Measurements from ENCODE around the gene THBS4.

Gene THBS4

GRCh38 chr5:80059354-80059980 is 24.3 kb downstream of the THBS4 start:
- Histone ChIP-seq H3K4me1 (ENCODE audit: control insufficient read depth, low read length) (no peaks in the 10 kb centered on the region), H4K20me1 (ENCODE audit: control insufficient read depth, insufficient read depth, low read depth, low read length) (no peaks in the 10 kb centered on the region), H3K36me3 (ENCODE audit: control insufficient read depth, low read length) (no peaks in the 10 kb centered on the region), H3K4me2 (ENCODE audit: low read length) (no peak overlapping the region), H3F3A (ENCODE audit: control insufficient read depth, insufficient read depth) (no peaks in the 10 kb centered on the region), H3K9me3 (ENCODE audit: control insufficient read depth, insufficient read depth, low read length) (no peaks in the 10 kb centered on the region), H3K9me2 (replicated peaks; ENCODE audit: control insufficient read depth, low read length) (no peaks in the 10 kb centered on the region), H3K4me3 (ENCODE audit: low read length) (no peak overlapping the region), H3K79me2 (ENCODE audit: control insufficient read depth, low read length) (no peaks in the 10 kb centered on the region), H3K27ac (ENCODE audit: low read depth, low read length) (no peak overlapping the region), H3K27me3 (ENCODE audit: control insufficient read depth, low read length) (no peaks in the 10 kb centered on the region)
- TF ChIP-seq EZH2phosphoT487 (IDR thresholded peaks at IDR 0.05; ENCODE audit: borderline replicate concordance, low read length) (no peak), CTCF (IDR thresholded peaks at IDR 0.05; ENCODE audit: low read depth, low read length, poor library complexity, severe bottlenecking) (no peak)

- Histone ChIP-seq H3K4me1 (ENCODE audit: control insufficient read depth, low read length) (no peaks in the 10 kb centered on the region), H3K4me2 (ENCODE audit: low read length) (no peak overlapping the region), H3K9me3 (ENCODE audit: control insufficient read depth, insufficient read depth, low read length) (no peaks in the 10 kb centered on the region), H3K36me3 (ENCODE audit: control insufficient read depth, low read length) (no peaks in the 10 kb centered on the region), H3K27ac (ENCODE audit: low read depth, low read length) (no peak overlapping the region), H3F3A (ENCODE audit: control insufficient read depth, insufficient read depth) (no peaks in the 10 kb centered on the region), H3K9me2 (replicated peaks; ENCODE audit: control insufficient read depth, low read length) (no peaks in the 10 kb centered on the region), H3K27me3 (ENCODE audit: control insufficient read depth, low read length) (no peaks in the 10 kb centered on the region), H4K20me1 (ENCODE audit: control insufficient read depth, insufficient read depth, low read depth, low read length) (no peaks in the 10 kb centered on the region), H3K79me2 (ENCODE audit: control insufficient read depth, low read length) (no peaks in the 10 kb centered on the region), H3K4me3 (ENCODE audit: low read length) (no peak overlapping the region)
- TF ChIP-seq CTCF (IDR thresholded peaks at IDR 0.05; ENCODE audit: low read depth, low read length, poor library complexity, severe bottlenecking) = no peak
- no peak for TF ChIP-seq EZH2phosphoT487 (IDR thresholded peaks at IDR 0.05; ENCODE audit: borderline replicate concordance, low read length)
Measured at GRCh38 chr5:80060966-80061365, 25.8 kb downstream of the THBS4 start.

- H3K4me1 ChIP-seq (ENCODE audit: control insufficient read depth, low read length) = no peaks in the 10 kb centered on the region
- TF ChIP-seq CTCF (IDR thresholded peaks at IDR 0.05; ENCODE audit: low read depth, low read length, poor library complexity, severe bottlenecking) (no peak), EZH2phosphoT487 (IDR thresholded peaks at IDR 0.05; ENCODE audit: borderline replicate concordance, low read length) (no peak)
- H3K79me2 ChIP-seq (ENCODE audit: control insufficient read depth, low read length) = no peaks in the 10 kb centered on the region
- no peak overlapping the region for H3K27ac ChIP-seq (ENCODE audit: low read depth, low read length)
- no peaks in the 10 kb centered on the region for H3K9me2 ChIP-seq (replicated peaks; ENCODE audit: control insufficient read depth, low read length)
- H3K9me3 ChIP-seq (ENCODE audit: control insufficient read depth, insufficient read depth, low read length) = no peaks in the 10 kb centered on the region
- no peak overlapping the region for H3K4me2 ChIP-seq (ENCODE audit: low read length)
- no peaks in the 10 kb centered on the region for H3F3A ChIP-seq (ENCODE audit: control insufficient read depth, insufficient read depth)
- H4K20me1 ChIP-seq (ENCODE audit: control insufficient read depth, insufficient read depth, low read depth, low read length) = no peaks in the 10 kb centered on the region
- no peaks in the 10 kb centered on the region for H3K36me3 ChIP-seq (ENCODE audit: control insufficient read depth, low read length)
- H3K4me3 ChIP-seq (ENCODE audit: low read length) = no peak overlapping the region
- H3K27me3 ChIP-seq (ENCODE audit: control insufficient read depth, low read length) = no peaks in the 10 kb centered on the region
Measured at GRCh38 chr5:80061547-80061946, 26.4 kb downstream of the THBS4 start.
